Astrocyte (in vitro differentiated cells and primary cell): ENCODE results near the gene TNFRSF19.

Source experiments
- CTCF ChIP-seq: IDR thresholded peaks from 2 replicates; pipeline ENCODE4 v1.5.1; 2011; ENCODE audit warnings: low read depth, mild to moderate bottlenecking, inconsistent platforms, low read length, moderate library complexity; ENCODE audit not compliant: insufficient read depth
- EZH2 ChIP-seq: IDR thresholded peaks from 2 replicates; pipeline ENCODE4 v1.6.1; 2012; ENCODE audit warnings: mild to moderate bottlenecking, low read length, inconsistent platforms; ENCODE audit not compliant: insufficient read depth

DNA sequence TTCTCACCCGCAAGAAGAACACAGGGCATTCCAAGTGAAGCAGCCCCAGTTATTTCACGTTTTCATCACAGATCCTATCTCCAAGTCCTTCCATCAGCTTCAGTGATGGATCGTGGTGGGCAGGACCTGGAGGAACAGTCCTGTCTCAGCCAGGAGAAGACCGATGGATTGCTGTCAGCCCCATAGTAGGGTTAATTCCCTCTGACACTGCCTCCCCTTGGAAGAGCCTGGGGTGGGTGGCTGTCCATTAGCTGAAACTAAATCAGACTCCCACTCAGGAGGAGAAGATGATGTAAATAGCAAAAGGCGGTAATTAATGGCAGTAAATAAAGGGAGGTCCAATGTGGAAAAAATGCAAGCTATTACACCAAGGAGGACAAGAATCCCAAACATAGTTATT lies 131.0 kb downstream of the TNFRSF19 start:
- TF ChIP-seq CTCF (no peak), EZH2 (no peak)
